ENCODE data around the gene WDR33.

Gene WDR33

DNA sequence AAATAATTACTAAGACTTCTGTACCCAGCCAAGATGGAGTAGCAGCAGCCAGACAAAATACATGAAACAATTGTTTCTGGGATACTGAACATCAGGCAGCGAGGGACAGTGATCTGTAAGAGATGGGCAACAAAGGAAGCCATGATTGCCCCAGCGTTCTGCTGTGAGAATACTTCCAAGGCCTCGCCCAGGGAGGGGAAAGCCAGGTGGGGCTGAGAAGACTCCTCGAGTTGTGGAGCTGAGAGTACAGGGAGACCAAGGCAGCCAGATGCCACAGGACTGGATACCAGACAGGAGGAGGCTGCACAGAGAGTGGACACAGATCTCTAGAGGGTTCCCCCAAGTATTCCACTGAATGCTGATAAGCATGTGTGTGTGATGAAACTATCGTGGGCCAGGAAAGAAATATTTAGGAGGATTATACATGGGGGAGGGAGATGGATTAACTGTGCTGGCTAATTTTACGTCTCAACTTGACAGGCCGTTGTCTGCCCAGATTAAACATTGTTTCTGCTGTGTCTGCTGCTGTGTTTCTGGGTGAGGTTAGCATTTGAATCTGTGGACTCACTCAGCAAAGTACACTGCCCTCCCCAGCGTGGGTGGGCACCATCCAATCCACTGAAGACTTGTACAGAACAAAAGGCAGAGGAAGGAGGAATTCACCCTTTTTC lies 125.4 kb downstream of the WDR33 start:
- no peak for DNase-seq

DNA sequence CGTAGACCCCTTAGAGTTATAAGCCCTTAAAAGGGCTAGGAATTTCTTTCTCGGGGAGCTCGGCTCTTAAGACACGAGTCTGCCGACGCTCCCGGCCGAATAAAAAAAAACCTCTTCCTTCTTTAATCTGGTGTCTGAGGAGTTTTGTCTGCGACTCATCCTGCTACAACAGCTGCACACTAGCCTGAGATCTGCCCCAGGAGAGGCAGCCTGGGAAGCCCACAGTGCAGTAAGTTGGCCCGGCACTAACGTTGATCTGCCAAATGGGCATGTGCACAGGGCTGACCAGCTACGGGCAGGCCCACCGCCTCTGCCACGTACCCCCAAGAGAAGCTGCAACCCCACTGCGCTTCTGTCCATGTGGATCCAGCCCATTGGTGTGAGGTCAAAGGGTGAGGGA lies 127.2 kb downstream of the WDR33 start:
- no peak for DNase-seq

DNA sequence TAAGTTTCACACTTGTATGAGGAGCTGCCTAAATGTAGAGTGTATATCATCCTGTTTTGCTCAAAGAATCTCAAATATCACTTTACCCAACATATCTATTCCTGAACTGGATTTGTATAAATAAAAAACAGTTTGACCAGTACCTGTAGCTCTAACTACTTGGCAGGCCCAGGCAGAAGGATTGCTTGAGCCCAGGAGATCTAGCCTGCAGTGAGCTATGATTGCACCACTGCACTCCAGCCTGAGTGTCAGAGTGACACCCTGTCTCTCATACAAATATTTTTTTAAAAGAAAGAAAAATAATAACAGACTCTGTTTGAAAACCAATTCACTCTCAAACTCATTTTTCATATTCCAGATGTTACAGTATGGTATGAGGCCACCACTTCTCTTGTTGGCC lies 127.9 kb downstream of the WDR33 start:
- DNase-seq: no peak

DNA sequence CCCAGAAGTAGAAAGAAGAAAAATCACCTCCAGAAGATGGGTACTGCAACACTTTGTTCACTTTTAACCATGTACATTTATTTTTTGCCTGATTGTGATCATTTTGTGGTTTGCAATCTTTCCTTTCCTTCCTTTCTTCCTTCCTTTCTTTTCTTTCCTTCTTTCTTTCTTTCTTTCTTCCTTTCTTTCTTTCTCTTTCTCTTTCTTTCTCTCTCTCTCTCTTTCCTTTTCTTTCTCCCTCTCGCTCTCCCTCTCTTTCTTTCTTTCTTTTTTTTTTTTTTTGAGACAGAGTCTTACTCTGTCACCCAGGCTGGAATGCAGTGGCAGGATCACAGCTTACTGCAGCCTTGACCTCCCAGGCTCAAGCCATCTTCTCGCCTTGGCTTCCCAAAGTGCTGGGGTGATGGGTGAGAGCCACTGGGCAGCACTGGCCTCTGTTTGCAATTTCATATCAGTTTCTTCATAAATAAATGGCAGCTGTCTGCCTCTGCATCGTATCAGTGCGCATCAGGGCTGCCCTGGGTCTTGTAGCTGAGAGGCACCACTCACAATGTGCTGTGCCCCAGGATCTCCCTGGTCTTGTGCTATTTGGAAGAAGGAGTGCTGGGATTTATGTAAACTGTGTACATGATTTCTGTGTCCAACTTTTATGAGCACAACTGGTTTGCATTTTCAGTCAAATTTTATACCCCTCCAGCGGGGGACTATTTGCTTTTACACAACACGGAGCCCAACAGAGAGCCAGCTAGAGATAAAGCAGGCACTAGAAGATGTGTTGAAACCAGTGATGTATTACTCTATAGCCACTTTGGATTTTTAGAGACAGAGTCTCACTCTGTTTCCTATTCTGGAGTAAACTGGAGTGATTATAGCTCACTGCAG lies 128.8 kb downstream of the WDR33 start:
- DNase-seq: no peak

DNA sequence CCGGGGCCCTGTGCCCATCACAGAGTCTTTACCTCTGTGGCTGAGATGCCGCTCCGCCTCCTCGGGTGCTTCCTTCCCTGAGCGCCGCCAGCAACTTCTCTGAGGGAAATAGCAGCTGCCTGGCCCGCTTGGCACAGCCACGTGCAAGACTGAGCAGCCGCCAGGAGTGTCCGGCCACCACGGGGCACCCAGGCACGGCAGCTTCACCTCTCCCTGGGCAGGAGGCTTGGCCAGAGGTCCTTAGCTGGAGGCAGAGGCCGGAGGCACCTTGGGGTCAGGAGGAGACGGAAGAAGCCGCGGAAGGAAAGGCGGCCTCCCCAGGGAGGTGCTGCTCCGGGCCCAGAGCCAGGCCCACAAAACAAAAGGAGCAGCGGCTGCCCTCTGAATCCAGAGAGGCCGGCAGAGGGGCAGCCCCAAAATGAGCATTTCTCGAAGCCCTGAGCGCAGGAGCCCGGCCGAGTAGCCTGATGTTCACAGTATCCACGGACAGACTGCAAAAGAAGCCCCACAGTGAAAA lies 129.6 kb downstream of the WDR33 start:
- DNase-seq: no peak

DNA sequence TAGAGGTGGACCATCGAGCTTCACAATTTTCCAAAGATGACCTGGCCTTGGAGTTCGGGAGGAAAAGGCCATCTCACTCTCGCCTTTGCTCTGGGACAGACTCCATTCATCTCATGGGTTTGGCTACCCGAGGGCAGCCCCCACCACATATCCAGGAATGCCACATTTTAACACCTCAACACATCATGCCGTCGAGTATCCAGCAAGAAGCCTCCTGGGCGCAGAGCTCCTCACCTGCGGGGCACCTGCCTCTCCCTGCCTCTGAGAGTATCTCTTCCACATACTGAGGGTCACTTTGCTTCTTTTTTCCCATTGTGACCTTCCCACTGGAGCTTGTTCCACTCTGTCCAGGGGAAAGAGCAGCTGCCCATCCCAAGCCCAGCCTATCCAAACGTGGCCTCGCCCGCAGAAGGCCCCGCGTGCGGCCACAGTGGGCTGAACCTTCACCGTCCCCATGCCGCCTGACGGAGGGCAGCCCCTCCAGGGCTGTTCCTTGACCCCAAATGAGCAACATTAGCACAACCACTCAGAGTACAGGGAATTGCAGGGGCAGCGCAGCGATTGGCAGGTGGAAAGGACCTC lies 130.2 kb downstream of the WDR33 start:
- DNase-seq: no peak

DNA sequence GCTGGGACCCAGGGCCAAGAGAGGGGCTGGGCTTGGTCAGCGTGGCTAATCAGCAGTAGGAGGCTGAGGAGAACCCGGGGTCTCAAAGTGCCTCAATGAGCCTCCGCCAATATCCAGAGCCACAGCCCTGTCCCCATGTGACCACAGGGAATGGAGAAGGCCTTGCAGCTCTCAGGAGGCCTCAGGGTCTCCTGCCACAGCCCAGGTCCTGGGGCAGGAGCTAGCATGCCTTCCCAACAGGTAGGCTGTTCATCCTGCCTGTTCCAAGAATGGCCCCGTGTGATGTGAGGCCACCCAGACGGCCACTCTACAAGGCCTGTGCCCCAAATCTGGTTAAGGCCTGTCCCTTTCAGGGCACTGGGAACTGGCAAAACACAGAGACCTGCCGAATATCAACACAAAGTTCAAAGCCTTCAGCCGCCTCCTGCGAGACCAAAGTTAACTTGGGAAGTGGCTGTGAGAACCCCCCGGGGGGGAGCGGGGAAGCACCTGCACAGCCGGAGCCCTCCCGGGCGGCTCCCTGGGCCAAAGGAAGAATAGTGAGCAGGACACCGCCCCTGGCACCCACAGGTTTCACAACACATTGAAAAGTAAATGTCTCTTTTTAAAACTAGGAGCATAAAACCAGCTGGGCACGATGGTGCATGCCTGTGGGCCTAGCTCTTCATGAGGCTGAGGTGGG lies 131.2 kb downstream of the WDR33 start:
- no peak for DNase-seq

DNA sequence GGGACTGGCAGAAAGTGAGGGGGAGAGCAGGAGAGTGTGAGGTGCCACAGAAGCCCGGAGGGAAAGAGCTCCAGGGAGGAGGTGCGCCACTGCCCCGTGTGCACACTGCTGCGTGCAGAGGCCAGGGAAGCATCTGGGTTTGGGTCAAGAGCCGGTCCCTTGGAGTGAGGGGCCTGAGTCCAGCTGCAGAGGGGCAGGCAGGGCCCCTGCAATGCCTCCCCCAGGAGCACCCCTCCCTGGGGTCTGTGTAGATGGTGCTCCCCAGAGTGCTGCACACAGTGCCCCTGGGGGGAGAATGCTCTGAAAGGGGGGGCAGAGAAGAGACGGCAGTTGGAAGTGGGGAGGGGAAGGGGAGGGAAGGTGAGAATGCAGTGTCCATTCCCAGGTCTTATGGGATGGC lies 132.0 kb downstream of the WDR33 start:
- DNase-seq: no peak

DNA sequence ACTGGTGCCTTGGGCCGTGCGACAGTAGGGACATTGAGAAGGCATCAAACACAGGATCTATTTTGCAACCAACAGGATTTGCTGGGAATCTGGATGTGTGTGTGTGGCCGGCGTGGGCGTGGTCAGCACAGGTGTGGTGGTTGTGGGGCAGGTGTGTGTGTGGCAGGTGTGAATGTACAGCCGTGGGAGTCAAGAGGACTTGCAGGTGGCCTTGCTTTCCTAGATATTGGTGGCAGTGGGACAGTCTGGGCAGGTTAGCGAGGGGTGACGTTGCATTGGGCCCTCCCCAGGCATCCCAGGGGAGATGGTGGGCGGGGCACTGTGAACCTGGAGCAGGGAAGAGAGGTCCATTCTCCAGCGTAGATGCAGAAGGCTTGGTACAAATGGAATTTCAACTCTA lies 132.4 kb downstream of the WDR33 start:
- no peak for DNase-seq

DNA sequence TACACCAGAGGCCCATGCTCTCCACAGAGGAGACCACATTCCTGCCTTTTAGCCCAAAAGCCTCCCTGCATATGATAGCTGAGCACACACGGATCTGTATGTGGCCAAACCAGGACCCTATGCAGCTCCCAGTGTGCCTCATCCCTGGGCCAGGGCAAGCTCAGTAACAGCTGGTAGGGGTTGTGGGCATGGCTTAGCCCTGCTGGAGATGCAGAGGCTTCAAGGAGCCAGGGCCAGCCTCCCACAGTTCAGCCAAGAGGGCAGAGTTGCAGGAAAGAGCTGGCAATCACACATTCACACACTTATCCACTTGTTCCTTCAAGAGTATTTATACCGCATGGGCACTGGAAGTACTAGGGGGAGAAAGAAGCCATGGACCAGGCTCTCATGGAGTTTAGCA lies 134.1 kb downstream of the WDR33 start:
- no peak for DNase-seq

DNA sequence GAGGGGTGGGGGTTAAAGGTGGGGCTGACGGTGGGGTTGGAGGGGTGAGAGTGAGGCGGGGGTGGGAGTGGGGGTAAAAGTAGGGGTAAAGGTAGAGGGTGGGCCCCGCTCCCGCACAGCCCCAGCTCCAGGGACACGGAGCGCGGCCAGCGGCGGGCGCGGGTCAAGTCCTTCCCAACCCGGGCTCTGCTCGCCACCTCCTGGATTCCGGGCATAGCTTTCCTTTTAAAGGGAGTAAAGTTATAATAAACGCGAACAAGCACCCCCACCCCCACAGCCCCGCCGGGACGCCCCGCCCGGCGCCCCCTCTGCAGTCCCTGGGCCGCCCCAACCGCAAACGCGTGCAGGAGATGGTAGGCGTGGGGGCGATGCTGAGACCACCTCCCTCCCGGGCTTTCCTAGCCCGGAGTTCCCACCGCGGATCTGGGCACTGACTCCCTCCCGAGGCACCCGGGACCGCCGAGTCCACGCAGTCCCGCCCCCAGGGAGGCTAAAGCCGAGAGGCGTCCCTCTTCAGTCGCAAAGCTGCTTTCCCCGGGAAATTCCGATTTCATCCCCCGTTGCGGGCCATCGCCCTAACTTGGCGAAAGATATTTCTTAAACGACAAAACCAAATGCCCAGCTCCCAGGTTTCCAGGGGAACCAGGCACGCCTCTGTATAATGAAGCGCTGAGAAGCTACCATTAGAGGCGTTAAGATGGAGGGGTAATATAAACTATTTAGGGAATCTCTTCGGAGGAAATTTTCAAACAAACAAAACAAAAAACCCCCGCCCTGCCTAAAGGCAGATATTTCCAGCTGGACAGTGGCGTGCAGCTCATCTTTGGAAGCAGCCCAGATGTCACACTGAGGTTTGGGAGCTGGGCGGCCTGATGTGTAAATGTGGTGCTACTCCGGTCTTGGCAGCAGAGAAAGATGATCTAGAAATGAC lies 135.4 kb downstream of the WDR33 start, which contains the start of gene LIMS2:
Gene LIMS2 (minus strand): TSS at position 200 of the 931 bp plus-strand sequence. CDS start 506 bp downstream, outside the sequence.
- DNase-seq: no peak

DNA sequence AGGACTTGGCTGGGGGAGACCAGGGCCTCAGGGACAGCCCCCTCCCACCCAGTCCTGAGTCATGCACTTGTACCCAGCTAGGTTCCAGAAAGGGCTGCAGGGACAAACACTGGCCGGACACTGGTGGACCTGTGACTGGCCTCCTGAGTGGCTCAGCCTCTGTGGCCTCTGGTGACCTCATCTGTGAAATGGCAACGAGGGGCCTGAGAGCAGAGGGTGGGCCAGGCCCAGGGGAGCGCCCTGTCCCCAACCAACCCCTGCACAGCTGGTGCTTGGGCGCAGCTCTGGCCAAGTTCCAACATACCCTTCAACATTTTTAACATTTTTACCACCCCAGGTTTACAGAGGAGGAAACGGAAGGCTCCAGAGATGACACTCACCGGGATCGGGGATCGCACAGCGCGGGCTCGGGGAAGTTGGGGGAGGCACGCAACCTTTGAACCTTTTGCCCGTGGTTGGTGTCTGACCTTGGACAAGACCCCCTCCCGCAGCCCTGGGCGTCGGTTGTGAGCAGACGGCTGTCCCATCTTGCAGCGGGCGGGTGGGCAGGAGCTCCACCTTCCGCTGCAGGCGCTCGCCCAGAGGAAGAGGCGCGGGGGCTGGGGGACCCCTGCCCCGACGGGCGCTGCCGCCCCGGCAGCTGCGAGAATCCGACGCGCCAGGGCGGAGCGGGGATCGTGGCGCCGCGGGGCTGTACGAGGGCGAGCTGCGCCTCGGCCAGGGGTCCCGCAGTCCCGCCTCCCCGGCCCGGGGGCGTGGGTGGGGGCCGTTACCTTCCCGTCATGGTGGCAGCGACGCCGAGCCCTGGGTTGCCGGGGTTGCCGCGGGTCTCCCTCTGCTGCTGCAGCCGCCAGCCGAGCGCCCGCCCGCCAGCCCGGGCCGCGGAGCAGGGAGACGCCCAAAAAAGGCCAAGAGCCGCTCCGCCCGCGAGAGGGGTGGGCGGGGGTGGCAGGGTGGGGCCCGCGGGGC lies 136.4 kb downstream of the WDR33 start:
- peak; percentile 12 for DNase-seq

DNA sequence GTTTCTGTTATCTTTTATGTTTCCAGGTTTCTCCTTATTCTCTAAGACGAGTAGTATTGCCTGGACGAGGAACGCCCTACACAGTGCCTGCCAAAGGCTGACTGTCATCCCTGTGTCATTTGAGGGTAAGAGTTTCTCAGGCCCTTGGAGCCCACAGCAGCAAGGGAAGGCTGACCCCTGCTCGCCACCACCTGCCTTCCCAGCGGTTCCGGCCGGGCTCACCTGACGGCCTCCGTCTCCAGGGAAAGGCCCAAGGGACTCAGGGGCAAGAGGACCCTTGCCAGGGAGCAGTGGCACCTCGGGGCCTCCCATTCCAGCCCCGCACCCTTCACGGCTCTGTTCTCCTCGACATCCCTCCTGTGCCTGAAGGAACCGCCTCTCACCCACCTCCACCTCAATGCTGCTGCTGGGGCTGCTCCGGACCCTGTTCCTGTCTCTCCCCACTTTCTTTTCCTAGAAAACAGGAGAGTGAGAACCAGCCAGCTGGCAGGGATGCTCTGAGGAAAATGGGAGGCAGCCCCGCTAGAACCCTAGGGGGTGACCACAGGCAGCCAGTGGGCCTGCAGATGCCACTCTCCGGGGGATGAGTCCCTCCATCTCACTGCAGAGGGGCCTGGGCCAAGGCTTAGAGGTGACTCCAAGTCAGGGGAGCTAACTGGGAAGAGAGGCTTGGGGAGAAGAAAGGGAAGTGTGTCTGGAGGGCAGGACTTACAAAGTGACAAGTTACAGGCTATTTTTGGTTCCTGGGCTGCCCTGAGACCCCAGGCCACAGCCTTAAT lies 137.5 kb downstream of the WDR33 start:
- no peak for DNase-seq

DNA sequence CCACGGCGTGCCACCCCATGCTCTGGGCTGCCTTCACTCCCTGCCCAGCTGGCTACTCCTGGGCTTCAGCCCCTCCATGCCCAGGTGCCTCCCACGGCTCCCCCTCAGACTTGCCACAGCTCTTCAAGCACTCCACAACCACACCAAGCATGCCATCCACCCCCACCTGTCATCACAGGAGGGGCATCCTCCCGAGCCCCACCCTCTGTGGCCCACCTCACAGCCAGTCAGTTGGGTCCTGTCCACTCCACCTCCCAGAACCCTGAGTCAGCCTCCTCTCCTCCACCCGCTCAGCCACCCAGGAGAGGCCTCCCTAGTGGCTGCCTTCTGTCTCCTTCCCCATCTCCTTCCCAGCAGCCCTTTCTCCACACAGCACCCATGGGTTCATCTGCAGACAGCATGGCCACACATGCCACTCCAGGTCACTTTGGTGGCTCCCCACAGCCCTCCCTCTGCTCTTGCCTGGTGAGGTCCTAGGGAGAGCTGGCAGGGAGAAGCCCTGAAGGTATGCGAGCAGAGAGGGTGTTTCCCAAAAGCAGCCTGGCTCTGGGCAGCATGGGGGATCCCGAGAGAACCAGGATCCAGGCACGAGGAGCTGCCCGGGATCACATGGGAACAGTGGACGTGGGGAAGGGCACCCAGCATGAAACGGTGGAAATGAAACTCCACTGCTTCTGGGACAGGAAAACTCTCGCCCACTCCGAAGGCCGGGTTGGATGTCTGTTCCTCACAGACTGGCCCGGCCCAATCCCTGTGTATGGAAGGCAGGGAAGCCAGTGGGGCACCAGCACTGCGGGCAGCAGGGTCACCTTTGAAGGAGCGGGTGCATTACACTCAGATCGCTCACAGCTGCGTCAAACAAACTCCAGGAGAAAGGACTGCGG lies 138.4 kb downstream of the WDR33 start:
- DNase-seq: no peak

DNA sequence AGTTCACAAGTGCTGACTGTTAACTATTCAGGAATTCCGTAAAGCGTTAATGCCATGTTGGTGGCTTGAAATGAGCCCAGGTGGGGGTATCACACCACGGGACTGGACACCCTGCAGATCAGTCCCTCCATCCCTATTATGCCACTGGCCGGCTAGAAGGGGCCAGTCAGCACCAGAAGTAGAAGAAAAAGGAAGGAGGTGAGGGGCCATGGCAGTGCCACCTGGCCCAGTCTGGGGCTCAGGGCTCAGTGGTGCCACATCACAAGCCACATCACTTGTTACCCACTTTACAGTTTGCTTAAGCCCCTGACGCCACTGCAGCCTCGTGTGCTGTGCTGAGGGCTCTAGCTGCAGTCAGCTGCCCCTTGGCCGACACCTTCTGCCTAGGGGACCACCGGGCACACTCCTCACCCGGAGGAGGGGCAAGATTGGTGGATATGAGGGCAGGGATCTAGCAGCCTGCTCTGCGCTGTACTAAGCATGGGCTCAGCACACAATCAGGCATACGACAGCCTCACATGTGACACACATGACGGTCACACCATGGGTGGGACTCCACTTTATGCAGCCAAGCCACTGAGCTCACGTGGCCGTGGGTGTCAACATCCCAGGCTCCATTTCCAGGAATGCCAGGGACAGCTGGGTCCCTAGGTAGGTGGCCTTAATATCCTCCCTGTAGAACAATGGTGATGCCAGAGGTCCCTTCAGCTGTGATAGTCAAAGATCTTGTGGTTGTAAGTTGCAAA lies 139.2 kb downstream of the WDR33 start:
- DNase-seq: no peak

DNA sequence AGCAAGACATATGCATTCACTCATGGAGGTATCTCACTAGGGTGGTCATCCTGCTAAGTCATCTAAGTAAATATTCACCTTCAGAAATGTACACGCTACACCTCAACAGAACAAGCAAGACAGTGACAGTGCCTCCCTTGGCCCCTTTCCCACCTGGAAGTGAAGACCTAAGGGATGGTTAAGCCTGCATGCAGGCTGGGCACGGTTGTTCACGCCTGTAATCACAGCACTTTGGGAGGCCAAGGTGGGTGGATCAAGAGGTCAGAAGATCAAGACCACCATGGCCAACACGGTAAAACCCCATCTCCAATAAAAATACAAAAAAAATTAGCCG lies 140.0 kb downstream of the WDR33 start:
- DNase-seq: no peak

DNA sequence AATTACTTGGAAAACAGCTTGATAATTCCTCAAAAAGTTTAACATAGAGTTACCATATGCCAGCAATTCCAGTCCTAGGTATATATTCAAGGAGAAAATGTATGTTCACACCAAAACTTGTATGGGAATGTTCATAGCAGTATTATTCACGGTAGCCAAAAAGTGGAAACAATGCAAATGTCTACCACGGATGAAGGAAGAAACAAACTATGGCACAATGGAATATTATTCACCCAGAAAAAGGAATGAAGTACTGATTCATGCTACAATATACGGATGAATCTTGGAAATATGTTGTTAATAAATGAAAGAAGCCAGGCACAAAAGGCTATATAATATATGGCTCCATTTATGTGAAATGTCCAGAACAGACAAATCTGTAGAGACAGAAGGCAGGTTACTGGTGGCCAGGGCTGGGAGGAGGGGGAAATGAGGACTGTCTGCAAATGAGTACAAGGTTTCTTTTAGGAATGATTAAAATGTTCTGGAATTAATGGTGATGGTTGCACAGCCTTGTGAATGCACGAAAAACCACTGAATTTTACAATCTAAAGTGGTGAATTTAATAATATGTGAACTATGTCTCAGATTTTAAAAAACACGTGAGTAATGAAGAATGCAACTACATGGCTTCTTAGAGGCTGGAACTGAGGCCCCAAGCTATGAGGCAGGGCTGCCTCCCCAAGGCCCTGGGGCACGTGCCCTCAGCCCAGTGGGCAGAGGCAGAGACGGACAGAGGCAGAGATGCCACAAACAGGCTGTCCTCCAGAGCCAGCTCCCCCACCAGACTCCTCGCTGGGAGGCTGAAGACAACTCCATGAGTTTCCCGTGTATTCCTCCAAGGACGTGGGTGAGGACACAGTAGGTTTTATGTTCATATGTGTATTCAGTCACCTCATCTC lies 140.7 kb downstream of the WDR33 start:
- no peak for DNase-seq

Measured in activated CD4-positive, alpha-beta T cell treated with anti-CD3 and anti-CD28 coated beads, Interleukin-2, Interleukin-6, amounts not matched to agents 100 ng/mL and 50 ng/mL, durations not matched to agents 16 hours and 8 hours (primary cell).